HG03175 (cell line): ENCODE measurements around the gene ADGRE2.

ENCODE experiments used
- ATAC-seq: cut with Tn5 transposase; IDR thresholded peaks from one replicate; pipeline ENCODE4 v1.9.1; 2021; ENCODE audit warnings: mild to moderate bottlenecking, moderate library complexity; ENCODE audit not compliant: unreplicated experiment

The ADGRE2 gene

DNA sequence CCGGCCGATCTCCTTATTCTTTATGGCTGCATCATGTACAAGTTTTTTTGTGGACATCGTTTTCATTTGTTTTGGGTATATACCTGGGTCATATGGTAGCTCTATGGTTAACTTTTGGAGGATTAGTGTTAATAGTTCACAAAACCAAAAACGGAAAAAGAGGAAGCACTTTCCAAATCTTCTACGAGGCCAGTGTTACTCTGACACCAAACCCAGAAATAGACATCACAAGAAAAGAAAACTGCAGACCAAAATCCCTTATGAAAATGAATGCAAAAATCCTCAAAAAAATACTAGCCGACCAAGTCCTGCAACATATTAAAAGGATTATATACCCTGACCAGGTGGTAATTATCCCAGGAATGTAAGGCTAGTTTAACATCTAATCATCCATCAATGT is 29.8 kb downstream of the ADGRE2 start:
- ATAC-seq, result no peak

DNA sequence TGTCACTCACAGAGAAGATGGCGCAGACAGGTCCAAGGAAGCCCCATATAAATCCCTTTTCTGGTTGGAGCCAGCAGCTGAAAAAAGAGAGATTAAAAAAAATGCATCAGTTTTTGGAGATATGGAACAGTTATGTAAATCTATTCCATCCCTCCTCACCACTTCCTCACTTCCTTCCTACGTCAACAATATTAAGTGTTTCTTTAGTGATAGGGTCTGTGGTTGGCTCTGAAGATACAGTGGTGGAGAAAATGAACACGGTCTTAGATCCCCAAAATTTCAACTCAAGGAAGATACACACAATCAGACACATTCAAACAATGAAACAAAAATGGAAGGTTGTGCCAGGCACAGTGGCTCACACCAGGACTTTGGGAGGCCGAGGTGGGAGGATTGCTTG is 31.5 kb downstream of the ADGRE2 start:
- no peak for ATAC-seq

- ATAC-seq, result no peak
These were observed 42.4 kb downstream of the ADGRE2 start for GRCh38 chr19:14735915-14736314.

DNA sequence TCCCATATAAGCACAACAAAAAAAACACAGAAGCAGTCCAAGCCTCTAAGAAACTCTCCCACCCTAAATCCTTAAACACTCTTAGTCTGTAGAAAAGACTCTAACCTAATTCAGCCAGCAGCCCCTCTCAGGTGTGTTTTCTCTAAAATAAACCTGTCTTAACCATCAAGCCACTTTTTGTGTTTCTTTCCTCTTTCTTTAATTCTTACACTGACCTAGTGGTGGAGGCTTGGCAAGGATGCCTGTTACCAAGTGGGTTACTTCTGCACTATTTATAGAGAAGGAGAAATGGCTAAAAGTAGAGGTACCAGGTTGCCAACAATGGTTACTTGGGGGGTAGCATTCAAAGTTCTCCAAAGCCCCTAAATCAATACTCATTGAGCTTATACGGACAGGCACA is 44.8 kb downstream of the ADGRE2 start:
- ATAC-seq, result no peak

DNA sequence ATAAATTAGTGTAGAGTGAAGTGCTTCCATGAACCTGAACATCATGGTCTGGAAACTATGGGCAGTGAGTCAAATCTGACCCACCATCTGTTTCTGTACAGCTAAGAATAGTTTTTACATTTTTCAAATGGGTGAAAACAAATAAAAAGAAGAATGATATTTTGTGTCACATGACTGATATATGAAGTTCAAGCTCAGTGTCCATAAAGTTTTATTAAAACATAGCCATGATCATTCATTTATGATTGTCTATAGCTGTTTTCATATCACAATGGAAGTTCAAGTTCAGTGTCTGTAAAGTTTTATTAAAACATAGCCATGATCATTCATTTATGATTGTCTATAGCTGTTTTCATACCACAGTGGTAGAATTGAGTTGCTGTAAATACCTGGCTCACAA is 45.9 kb downstream of the ADGRE2 start:
- no peak for ATAC-seq

GRCh38 chr19:14731200-14731599 is 47.2 kb downstream of the ADGRE2 start:
- ATAC-seq, result no peak

GRCh38 chr19:14728595-14728994 is 49.8 kb downstream of the ADGRE2 start:
- ATAC-seq, result no peak

- no peak for ATAC-seq
These were observed 56.2 kb downstream of the ADGRE2 start for GRCh38 chr19:14722127-14722526.

- ATAC-seq, result no peak
These were observed 59.2 kb downstream of the ADGRE2 start for GRCh38 chr19:14719162-14719561.

- ATAC-seq, result no peak
These were observed 59.7 kb downstream of the ADGRE2 start for GRCh38 chr19:14718522-14719116.

DNA sequence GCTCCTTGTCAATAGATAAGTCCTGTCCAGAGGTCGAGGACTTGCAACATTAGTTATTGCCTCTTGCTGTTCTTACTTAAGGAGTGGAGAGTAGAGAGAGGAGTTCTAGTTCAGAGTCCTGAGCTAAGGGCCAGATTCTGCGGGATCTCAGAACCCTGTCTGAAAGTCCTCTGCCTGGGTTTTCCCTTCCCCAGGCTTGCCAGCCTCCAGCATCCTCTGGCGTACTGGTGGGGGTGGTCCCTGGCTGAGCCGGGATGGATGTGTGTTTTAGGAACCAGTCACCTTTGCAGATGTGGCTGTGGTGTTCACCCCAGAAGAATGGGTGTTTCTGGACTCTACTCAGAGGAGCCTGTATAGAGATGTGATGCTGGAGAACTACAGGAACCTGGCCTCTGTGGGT is 62.5 kb downstream of the ADGRE2 start:
- no peak for ATAC-seq

- ATAC-seq, result no peak
These were observed 73.9 kb downstream of the ADGRE2 start for GRCh38 chr19:14704450-14704849.

GRCh38 chr19:14703833-14704232 is 74.5 kb downstream of the ADGRE2 start:
- no peak for ATAC-seq

- ATAC-seq, result no peak
These were observed 77.5 kb downstream of the ADGRE2 start for GRCh38 chr19:14700711-14701375.

GRCh38 chr19:14699641-14700040 is 78.7 kb downstream of the ADGRE2 start:
- no peak for ATAC-seq

DNA sequence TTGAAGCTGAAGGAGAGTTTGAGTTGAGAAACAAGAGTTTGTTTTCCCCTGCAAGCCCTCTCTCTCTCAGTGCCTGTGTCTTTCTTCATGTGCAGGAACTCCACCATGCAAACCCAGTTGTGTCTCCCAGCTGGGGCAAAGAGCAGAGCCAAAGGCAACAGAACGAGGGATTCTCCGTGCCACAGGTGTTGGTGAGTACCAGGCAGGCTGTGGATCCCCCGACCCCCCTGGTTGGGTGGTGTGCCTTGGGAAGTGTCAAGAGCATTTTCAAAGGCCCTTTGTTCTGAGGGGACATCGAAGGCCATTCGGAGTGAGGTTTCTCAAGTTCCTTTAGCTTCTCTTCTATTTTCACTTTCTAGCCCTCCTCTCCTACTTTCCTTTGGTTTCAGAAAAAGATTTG is 82.9 kb downstream of the ADGRE2 start:
- ATAC-seq, result no peak

DNA sequence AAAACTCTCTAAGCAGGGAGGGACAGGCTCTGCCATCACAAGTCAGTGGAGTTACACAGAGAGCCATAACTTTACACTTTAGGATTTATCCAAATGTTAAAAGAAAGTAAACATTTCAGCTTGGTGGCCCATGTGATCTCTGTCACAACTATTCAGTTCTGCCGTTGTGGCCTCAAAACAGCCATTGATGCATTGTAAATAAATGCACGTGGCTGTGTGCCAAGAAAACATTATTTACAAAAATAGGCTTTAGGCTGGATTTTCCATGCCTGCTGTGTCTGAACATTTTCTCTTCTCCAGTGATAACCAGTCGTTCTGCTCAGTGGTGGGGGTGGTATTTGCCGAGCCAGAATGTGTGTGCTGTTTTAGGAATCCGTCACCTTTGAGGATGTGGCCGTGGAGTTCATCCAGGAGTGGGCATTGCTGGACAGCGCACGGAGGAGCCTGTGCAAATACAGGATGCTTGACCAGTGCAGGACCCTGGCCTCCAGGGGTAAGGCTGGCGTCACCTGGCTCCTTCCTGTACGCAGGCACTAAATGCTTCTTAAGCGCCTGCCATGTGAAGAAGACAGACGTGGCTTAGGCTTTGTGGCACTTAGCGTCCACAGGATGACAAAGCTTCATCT is 83.6 kb downstream of the ADGRE2 start:
- no peak for ATAC-seq

DNA sequence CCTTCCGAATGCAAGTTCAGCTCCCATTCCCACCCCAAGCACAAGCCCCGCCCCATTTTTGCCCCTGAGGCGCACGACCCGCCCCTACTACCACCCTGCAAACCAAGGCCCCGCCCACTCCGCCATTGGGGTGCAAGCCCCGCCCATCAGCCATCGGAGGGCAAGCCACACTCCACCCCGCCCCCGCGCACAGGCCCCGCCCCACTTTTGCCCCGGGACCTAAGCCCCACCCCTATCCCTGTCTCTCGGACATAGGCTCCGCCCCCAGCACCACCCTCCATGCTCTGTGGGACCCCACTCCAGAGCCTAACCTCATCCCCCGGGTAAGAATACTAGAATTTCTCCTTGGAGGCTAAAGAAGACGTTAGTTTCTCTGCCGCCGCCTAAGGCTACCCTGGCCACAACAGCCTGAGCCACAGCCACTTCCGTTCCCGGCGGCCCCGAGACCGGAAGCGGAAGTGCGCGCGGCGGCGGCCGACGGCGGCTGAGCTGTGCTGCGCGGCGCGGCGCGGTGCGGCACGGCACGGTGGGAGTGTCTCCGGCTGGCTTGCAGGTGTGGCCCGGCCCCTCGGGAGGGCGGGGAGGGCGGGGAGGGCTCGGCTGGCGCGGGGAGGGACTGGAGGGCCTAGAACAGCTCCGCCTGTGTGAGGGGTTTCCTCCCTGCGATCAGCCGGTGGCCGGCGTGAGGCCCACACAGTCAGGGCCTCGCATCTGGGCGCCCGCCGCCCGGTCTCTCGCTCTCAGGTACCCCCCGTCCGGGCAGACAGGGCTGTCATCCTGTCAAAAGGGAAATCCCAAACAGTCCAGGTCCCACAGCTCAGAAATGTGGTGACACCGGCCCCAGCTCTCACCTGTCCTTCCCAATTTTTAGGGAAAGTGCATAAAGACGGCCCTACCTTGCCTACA is 88.5 kb downstream of the ADGRE2 start, which contains the start of gene ZNF333:
TSS of gene ZNF333 (plus strand) at position 451 of the 906 bp plus-strand sequence. CDS start 3,444 bp downstream, outside the sequence.
- ATAC-seq, result peak; percentile 92

DNA sequence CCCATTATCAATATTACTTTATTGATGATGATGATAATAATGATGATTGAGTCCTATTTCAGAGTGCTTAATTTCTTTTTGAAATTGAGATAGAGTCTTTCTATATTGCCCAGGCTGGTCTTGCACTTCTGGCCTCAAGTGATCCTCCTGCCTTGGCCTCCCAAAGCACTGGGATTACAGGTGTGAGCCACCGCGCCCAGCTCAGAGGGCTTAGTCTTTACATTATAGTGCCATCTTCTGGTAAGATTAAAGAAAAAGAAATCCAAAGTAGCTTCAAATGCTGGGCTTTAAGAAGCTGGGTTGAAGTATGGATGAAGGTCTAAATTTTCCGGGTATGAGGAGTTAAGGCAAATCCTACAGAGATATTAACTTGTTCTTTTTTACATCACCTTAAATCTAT is 91.9 kb downstream of the ADGRE2 start:
- ATAC-seq, result no peak

GRCh38 chr19:14683439-14683838 is 94.9 kb downstream of the ADGRE2 start:
- no peak for ATAC-seq
